GM19240 (cell line): ENCODE measurements around the gene QDPR.

Source experiments
- DNase-seq: peaks from one replicate; pipeline ENCODE4 v3.0.0; 2011; ENCODE audit warnings: low spot score; ENCODE audit not compliant: insufficient read length

Gene QDPR

DNA sequence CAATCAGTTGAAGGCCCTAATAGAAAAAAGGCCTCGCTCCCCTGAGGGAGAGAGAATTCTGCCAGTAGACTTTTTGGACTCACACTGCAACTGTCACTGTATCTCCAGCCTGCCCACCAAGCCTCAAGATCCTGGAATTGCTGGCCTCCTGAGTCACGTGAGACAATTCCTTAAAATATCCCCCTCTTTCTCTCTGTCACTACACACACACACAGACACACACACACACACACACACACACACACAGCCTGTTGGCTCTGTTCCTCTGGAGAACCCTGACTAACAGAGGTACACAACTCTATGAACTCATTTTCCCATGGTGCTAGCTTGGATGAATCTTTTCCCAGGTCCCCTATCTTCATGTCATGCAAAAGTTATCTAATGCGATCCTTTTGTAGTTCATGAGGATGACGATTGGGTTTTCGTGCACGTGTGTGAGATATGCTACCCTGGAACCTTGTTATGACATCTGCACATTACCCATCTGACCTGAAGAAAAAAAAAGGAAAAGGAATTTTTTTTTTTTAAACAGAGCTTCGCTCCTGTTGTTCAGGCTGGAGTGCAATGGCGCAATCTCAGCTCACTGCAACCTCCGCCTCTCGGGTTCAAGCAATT lies 16.8 kb upstream of the QDPR start:
- DNase-seq = no peak

DNA sequence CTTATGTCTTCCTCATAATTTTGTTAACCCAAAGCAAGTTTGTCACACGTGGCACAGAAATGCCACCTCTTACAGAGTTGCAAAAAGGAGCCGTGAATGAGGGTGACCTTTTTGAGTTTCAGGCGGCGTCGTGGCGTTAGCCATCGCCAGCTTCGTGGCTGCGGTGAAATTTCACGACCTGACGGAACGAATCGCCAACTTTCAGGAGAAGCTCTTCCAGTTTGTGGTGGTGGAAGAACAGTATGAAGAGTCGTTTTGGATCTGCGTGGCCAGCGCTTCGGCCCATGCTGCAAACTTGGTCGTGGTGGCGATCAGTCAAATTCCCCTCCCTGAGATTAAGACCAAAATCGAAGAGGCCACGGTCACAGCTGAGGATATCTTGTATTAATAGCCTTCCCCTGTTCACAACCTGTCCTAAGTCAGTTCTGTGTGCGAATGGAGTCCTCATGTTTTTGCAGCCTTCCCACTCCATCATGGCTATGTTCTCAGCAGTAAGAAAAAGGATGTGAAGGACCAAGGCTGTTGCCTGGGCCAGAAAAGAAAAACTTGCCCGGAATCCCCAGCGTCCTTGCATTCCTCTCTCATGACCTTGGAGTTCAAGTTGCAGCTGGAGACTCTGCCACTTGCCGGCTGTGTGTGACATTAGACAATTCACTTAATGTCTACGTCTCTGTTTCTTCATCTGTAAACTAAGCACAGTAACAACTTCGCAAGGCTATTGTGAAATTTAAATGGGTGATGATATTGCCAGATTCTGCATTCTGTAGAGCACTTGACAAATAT lies 15.0 kb upstream of the QDPR start:
- no peak for DNase-seq

DNA sequence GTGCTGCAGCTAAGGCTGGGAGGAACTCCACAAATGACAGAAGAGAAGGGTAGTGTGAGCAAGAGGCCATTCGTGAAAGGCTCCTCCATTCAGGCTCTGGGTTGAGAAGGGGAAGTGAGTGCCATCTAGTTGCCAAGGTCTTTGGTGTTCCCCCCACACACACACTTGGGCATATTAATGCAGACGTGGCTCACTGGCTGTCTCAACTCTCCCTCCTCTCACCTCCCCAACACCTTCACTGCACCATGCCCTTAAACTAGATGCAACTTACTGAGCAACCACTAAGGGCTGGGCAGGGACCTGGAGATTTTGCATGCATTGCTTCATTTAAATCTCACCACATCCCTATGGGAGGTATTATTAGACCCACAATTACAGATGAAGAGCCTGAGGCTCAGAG lies 11.8 kb upstream of the QDPR start:
- no peak for DNase-seq

DNA sequence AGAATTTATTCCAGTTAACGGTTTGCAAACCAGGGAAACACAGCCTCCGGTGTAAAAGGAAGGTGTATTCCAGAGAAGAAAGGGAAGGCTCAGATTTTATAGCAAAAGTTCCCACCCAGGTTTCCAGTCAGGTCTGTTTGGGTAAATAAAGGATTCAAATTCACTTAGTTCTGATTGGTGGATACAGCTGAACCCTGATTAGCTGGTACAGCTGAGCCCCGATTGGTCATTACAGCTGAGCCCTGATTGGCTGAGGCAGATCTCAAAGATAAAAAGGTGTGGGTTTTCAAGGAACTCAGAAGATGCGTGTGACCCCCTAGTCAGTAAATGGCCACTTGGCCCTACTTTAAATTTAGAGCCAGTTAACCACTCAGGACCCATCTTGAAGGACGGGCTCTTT lies 9.7 kb upstream of the QDPR start:
- no peak for DNase-seq

DNA sequence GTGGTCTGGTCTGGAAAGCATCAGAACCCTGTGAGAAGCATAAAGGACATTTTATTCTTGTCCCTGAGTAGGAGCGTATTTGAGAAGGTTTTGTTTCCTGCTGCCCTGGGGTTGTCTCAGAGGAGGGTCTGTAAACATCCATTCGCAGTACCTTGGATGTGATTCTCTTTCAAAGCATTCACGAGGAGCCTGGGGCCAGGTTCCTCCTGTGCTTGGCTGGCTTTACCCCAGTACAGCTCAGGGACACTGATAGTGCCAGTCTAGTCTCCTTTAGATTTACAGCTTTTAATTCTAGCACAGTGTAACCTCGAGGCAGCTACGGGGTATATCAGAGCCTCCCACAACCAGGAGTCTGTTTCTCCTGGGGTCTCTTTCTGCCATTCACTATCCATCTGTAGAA lies 5.8 kb upstream of the QDPR start:
- no peak for DNase-seq

DNA sequence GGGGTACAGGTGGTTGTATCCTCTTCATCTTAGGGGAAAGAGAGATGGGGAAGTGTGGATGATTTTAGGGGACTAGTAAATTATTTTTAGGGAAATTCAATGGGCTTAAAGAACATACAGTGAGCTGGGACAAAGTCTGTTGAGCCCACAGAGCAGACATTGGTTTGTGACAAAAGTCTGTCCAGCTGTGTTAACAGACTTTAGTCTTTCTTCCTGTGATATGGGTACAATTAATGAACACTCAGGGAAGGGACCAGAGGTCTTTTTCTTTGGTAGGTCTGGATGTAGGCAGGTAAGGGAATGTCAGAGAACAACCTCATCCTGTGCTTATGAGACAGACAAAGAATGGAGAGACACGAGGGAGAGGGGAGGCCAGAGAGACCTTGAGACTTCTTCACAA lies 5.1 kb upstream of the QDPR start:
- DNase-seq = no peak

DNA sequence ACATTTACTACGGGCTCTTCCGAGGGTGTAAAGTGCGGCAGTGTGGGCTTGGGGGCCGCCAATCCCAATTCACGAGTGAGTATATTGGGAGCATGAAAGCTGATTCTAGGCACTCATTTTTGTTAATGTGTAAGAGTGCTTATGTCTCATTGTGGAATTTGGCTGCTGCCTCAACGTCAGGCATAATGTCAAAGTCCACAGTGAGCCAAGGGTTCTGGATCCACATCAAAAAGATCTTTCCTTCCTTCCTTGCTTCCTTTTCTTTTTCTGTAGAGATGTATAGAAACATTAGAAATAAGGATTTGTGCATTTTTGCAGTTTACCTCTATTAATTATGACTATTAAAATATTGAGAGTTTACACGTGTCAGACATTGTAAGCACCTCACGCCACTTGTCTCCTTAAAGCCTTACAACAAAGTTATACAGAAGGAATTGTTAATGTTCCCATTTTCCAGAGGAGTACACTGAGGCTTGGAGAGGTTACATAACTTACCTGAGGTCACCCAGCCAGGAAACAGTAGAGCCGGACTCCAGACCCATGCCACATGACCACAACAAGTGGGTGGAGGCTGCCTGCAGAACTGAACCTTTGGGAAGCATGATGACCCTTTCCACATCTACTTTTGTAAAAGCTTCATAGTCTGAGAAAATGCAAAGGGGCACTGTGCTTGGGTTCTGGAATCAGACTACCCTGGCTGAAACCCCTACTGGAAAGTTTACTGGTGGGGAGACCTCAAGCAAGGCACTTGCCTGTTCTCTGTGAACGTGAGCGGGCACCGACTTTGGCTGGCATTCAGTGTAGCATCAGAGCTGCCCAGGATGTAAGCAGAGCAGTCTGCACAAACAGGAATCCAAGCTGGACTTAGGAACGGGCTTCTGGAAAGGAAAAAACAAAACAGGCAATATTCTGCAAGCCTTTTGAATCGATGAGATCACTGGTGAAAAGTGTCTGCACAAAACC lies 3.8 kb upstream of the QDPR start:
- no peak for DNase-seq

DNA sequence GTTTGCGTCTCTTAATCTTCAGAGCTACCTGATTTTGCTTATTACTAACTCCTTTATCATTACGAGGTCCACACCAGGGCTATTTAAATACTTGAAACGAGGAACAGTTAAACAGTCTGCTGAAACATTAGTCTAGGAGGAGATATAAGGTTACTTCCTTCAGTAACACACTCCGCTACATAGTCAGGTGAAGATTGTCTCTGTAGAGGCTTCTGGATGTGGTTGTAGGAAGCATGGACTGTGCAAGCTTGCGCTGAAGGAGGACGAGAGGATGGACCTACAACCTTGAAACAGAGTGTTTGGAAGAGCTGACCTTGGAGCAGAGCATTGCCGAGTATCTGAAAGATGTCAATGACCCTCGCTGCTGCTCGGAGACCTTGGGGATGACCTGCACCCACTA lies 3.0 kb upstream of the QDPR start, which contains the start of gene CLRN2:
TSS of gene CLRN2 (plus strand) at position 301 of the 400 bp plus-strand sequence. CDS start 102 bp downstream, outside the sequence.
- DNase-seq = no peak

DNA sequence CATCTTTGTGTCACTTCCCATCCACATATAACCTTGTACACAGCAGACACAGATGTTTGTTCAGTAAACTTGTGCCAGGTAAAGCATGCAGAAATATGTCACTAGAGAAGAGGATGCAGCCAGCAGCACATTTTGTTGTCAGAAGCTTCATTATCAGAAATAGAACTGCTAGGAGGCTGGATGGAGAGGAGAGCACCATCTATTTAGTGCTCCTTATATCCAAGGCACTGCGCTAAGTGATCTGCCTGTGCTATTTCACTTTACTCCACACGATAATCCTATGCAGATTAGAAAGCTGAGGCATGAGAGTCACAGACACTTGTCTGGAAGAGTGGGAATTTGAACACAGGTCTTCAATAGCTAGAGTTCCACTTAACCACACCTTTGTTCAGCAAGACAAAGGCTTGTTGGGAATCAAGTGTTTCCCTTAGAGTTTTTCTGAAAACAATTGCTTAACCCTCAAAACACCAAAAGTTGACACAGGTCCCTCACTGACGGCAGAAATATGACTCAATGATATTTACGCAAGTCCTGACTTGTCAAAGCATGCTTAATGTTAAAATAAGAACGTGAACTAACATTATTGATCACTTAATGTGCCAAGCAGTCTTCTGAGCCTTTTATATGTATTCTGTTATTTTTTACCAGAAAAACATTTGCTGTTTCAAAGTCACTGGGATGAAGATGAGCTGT lies 1.2 kb upstream of the QDPR start:
- DNase-seq = no peak

DNA sequence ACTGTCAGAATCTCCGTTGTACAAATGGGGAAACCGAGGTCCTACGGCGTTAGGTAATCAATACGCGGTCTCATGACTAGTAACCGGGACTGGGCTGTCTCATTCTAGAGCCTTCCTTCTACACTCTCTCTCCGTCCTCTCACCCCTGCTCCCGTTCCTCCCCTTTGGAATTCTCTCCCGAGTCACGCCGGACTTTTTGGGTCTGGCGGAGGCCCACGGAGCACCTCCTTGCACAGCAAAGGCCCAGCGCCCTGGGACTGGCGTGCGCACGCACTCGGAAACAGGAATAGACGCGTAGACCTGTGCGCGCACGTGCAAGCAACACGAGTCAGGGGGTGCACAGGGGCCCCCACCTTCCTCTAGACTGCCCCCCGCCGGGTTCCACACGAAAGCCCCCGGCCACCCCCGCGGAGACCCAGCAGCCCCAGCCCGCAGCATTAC lies 361 bp downstream of the QDPR start:
- peak; percentile 11 for DNase-seq

DNA sequence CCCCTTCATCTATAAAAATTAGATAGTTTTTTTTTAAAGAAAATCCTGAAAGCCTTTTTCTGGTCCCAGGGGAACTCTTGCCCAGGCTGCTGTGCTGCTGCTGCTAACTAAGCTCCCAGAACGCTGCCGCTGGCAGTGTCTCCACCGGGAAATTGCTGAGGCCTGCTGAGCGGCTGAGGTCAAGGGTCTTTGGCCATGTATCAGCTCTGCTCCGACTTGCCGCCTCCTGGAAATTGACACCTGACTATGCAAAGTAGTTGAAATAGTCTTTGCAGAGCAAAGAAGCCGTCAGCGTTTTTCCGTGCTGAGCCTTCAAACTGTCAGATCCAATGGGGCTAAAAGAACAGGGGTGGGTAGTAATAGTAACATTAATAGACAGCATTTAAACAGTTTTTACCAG lies 839 bp downstream of the QDPR start:
- DNase-seq = no peak

DNA sequence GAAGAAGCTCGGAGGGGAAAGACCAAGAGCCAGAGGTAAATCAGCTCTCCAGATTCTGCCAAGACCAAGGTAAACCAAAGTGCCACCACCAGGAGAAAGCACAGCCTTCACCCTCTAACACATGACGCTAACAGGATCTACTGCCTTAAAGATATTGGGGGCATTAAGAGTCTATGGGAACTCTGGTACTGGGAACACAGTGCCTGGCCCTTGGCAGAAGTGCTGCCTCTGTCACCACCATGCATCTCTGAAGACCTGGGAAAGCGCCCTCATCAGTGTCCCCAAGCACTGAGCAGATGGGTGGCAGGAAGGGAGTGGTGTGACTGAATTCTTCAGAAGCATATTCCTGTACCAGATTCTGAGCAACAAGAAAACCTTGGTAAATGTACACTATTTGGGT lies 1.3 kb downstream of the QDPR start:
- DNase-seq = no peak

DNA sequence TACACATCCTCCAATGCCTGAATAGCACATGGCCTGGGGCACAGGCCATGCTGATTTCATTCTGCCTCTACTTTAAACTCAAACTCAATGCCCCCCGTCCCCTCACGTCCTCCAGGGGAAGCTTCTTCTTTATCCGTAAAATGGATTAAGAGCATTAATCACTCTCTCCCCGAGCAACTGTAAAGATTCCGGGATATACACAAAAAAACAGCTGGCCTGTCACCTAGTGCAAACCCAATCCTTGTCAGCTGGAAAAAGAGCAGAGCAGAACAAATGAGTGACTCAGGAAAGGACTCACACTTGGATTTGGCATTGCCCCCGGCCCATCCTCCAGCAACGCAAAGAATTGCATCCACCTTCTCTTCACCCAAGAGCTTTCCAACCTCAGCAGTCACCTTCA lies 7.8 kb downstream of the QDPR start:
- DNase-seq = no peak

DNA sequence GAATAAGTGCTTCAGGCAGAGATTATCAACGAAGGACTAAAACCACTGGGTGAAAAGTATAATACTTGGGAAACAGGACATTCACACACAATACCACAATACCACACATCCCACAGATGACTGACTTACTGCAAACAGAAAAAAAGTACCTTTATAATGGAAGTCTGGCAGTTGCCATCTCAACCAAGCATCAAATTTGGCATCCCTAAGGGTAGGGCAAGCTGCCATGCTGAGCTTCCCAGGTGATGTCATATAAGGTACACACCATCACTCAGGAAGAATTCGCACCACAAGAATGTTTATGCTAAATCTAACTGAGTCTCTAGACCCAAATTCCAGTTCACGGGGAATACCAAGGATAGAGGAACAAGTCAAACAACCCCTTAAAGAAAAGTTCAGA lies 9.1 kb downstream of the QDPR start:
- no peak for DNase-seq

DNA sequence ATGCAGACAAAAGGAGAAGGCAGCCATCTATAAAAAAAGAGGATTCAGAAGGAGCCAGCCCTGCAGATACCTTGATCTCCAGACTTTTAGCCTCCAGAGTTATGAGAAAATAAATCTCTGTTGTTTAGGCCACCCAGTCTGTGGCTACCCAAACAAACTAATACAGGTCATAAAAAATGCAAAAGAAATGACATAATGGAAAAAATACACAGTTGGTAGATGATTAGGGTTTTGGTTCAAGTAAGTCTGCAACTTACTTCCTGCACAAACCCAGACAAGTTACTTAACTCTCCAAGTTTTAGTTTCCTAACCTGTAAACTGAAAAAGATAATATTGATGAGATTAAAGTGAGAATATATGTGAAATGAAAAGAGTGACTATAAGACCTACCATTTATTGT lies 11.3 kb downstream of the QDPR start:
- no peak for DNase-seq

DNA sequence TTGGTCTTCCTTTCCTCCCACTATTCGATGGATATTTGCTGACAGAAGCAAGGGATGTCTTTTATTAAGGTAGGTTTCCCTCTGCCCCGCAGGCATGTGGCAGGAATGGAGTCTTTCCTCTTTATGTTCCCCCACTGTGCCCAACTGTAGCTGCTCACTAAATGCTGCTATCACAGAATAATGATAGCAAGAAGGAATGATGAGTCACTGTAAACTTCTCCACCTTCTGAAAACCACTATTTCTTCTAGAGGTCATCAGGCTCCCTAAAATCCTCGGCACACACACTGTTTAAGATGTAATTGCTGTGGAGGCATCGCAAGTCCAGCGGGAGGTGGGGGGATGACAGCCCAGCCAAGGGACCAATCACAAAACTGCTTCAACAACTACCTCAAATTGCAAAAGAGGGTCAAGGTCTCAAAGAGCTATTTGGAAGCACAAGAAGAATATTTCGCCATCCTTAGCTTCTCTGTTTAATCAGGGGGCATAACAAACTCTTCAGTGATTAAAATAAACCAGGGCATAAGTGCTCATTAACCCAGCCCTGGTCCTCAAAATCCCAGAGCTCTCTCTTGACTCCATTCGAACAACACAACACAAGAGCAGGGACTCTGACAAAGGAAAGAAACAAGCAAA lies 13.9 kb downstream of the QDPR start:
- DNase-seq = no peak

DNA sequence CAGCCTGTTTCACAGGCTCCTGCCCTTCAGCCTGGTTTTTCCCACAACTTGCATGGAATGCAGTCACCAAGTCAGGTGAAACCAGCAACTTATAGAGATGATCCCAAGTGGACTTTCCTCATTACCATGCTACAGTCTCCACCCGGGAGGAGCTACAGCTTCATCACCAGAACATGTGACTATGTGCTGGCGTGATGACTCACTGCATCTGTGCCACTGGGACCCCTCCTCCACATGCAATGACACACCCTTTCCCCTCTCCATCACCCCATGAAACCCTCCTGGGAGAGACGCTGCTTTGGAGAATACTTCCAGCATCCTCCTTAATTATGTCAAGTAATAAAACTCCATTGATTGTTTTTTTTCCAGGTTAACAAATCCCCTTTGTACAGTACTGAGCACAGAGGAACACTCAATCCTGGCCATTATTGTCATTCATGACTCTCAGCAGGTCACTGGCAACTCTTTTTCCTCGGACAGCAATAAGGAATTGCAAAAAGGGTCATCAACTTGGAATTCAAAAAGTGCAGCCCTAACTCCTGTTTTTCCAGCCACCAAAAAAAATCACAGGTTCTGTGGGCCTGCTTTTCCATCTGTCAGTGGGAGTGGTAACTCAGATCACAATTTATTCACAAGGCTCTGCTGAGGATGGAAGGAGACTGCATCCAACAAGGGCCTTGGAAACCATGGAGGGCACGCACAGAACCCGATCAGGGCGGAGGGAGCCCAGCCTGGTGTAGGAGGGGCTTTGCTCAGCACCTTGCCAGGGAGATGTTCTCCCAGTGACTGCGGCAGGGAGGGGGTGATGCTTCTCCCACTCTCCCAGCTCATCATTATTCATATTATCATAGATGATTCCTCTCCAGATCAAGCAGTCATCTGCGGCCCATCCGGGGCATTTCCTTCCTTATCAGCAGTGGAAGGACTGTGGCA lies 17.4 kb downstream of the QDPR start:
- DNase-seq = no peak

DNA sequence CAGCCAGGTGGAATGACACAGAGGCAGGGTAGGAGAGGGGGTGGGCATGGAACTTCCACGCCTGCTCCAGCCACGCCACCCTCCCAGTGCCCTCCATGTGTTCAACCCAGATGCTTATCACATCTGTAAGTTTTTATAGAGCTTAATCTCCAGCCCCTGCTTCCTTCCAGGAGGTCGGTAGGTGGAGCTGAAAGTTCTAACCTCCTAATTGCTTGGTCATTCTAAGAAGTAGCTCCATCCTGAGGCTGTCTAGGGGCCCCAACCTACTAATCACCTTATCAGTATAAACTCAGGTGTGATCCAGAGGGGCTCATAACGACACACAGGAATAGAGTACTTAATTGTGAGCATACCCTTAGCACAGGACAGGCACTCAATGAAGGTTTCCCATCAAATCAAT lies 18.3 kb downstream of the QDPR start:
- no peak for DNase-seq

DNA sequence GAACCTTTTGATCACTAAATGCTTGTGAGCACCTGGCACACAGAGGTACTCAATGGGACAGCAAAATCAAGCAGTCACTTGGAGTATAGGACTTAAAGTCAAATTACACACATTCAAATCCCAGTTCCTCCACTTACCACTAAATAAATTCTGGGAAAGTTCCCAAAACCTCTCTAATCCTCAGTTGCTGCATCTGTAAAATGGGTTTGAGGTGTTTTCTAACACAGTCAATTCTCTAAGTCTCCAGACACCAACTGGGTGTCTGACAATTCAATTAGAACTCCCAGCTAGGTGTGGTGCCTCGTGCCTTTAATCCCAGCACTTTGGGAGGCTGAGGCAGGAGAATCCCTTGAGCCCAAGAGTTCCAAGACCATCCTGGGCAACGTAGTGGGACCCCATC lies 19.0 kb downstream of the QDPR start:
- no peak for DNase-seq
